ENCODE measurements around the gene CLMN.
"Not testable (repeated sequence)": the region's sequence is repeated elsewhere in the genome, so short reads cannot be mapped to it uniquely, and the experiment has no call there.

Gene CLMN

DNA sequence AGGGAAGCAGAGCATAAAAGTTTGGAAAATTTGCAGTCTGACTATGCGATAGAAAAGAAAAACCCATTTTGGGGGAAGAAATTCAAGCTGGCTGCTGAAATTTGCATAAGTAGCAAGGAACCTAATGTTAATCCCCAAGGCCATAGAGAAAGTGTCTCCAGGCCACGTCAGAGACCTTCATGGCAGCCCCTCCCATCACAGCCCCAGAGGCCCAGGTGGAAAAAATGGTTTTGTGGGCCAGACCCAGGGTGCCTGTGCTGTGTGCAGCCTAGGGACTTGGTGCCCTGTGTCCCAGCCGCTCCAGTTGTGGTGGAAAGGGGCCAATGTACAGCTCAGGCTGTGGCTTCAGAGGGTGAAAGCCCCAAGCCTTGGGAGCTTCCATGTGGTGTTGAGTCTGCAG, 35.9 kb downstream of the CLMN start:
- not testable (repeated sequence) for DNase-seq

DNA sequence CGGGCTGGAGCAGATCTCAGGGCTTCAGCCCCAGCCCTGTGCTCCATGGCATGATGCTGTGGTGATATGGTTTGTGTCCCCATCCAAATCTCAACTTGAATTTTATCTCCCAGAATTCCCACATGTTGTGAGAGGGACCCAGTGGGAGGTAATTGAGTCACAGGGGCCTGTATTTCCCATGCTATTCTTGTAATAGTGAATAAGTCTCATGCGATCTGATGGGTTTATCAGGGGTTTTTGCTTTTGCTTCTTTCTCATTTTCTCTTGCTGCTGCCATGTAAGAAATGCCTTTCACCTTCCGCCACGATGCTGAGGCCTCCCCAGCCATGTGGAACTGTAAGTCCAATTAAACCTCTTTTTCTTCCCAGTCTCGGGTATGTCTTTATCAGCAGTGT, 36.7 kb downstream of the CLMN start:
- not testable (repeated sequence) for DNase-seq

DNA sequence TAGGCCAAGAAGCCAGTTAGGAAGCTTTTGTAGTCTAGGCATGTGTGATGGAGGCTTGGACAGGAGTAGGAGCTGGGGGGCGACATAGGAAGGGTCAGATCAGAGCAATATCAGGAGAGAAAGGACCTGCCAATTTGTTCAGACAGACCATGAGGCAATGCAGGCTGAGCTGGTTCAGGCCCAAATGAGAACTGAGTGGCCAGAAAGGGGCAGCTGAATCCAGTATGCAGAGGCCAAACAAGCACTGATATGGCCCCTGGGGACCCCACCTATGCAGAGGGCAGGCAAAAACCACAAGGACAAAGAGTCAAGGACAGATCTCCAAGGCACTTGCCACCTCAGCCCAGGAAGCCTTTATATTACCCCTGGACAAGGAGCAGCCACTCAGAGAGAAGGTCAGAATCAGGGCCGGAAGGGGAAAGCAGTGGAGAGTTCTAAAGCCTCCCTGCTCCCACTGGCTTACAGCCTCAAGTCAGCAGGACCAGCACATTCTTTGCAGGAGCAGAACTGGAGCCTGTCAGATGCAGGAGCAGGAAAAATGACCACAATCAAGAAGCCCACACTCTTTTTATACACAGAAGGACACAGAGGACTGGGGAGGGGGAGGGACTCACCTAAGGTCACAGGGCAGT, 37.2 kb downstream of the CLMN start:
- no peak for DNase-seq

DNA sequence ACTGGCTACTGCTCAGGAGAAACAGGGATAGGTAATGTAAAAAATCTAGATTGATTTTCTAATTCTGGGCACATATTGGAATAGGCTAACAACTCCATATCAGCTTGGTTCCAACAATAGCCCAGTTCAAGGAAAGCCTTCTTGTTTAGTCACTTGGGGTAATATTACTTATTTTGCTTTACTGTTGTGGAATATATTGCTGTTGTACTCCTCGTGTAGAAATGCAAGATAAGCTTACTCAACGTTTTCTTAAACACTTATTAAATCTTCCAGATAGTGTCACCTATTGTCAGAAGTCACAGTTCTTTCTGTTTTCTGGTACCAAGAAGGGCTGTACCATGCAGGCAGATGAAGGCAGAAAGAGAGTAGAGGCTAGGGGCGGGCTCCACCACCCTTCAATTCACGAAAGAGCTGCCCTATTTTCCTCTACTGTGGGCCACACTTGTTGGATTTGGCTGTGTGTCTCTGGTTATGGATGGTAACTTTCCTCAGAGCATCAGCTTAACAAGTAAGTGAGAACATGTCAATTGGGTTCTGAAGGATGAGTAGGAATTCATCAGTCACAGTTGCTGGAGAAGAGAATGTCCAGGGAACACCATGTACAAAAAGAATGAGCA, 38.0 kb downstream of the CLMN start:
- no peak for DNase-seq

DNA sequence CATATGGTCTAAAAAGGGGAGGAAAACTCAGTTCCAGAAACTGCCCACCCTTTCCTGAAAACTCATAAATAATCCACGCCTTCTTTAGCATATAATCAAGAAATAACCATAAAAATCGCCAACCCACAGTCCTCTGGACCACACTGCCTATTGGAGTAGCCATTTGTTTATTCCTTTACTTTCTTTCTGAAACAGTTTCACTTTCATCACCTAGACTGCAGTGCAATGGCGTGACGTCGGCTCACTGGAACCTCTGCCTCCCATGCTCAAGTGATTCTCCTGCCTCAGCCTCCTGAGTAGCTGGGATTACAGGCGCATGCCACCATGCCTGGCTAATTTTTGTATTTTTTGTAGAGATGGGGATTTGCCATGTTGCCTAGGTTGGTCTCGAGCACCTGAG, 44.2 kb downstream of the CLMN start:
- DNase-seq = no peak

DNA sequence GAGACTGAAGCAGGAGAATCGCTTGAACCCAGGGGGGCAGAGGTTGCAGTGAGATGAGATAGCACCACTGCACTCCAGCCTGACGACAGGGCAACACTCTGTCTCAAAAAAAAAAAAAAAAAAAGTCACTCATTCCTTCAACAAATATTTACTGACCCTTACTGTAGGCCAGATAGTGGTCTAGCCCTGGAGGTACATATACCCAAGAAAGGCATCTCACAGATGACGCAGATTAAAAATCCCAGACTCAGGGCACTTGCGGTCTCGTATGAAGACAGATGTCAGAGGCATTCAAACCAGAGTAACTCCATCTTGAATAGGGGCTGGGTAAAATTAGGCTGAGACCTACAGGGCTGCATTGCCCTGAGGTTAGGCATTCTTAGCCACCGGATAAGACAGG, 44.8 kb downstream of the CLMN start:
- no peak for DNase-seq

DNA sequence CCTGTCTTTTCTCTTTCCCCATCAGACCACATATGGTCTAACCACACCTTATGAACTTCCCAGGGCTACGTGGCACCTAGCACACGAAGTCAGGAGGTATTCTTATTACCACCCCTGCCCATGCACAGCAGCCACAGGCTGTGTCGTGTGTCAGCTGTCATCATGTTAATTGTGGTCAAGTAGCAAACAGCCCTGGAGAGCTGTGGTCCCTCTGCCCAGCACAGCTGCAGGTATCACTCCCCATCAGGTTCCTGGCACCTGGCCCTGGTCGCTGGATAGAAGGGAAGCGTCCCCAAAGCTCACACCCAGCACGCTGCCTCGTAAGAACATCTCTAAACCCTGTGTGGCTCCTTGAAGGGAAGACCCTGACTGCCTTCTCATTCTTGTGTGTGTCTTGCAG, 45.4 kb downstream of the CLMN start:
- DNase-seq = no peak

DNA sequence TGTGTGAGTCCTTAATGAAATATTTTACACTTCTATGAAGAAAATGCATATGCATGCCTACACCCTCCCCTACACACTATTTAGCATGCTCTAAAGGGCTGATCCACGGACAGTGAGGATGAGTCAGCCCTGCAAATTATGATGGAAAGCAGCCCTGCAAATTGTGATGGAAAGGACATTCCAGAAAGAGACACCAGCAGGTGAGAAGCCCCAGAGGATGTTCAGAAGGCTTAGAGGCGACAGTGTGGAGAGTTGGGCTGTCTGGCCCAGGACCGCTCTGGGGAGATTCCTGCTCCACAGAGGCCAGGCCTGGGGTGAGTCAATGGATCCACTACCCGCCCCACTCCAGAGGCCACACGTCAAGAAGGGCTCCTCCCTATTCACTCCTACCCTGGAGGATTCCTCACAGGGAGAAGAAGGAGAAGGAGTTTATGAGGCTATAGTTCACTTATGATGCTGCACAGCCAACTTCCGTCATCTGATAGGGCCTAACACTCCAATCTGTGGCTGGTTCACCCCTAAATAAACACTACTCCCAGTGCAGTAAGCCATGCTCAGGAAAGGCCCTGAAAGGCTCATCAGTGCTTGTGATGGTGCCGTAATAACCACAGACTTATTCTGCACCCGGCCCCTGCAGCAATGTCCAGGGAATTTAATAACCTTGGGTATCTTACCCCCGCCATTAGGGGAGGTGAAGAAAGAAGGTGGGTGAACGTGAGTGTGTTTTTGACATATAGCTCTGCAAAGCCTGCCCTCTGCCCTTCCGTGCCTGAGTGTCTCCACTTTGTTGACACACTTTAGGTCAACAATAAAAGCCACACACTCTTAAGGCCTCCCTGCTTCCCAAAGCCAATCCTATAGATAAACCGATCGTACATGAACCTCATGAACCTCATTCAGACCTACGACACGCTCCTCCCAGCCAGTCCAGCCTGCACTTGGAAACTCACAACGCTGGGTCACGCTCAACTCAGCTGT, 46.4 kb downstream of the CLMN start:
- DNase-seq = no peak

DNA sequence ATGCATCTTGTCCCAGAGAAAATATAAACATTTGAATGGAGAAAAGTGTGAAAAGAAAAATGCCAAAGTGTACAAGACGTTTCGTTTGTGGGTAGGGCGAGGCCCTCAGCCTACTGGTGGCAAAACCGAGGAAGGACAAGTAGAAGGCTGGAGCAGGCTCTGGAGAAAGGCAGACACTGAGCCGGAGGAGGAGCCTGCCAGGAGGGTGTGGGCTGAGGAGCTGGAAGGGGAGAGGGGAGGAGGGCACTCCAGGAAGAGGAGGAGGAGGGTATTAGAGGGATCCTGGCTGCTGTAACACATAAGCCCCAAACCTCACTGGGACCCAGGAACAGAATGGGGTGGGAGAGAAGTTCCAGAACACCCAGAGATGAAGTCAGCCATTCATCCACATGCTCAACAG, 47.7 kb downstream of the CLMN start:
- DNase-seq = no peak

DNA sequence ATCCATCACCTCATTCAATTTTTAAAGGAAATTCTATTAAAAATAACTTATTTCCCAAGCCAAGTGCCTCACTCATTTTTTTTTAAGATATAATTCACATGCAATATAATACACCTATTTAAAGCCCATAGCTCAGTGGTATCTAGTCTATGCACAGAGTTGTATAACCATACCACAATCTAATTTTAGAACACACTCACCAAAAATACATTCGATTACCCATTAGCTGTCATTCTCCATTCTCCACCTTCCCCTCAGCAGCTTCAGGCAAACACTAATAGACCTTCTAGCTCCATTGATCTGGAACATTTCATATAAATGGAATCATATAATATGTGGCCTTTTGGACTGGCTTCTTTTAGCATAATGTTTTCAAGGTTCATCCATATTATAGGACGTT, 49.5 kb downstream of the CLMN start:
- DNase-seq = no peak

DNA sequence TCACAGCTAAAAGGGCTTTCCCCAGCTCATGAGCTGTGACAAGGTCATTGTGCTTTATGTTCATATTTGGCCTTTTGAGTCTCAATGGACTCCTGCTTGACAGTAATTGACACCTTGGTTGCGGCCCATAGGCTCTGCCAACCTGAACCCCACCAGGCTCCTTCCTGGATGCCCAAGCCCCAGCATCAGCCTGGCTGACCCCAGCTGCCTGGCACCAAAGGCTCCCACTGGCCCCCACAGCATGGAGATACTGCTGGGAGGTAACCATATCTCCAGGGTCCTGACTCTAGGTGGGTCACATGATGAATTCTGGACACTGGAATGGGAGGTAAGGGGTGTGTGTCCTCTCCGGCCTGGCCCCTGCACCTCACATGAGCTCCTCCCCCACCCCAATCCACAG, 50.2 kb downstream of the CLMN start:
- no peak for DNase-seq

DNA sequence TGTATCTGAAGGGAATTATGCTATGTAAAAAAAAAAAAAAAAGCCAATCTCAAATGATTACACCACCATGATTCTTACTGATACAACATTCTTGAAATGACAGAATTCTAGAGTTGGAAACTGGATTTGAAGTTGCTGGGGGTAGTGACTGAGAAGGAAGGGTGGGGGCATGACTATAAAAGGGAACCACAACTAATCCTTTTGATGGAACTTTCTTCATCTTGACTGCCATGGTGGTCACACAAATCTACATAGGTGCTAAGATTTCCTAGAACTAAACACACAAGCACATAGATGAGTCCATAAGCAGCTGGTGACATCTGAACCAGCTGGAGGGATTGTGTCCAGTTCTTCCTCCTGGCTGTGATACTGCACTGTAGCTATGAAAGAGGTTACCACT, 51.4 kb downstream of the CLMN start:
- DNase-seq = no peak

DNA sequence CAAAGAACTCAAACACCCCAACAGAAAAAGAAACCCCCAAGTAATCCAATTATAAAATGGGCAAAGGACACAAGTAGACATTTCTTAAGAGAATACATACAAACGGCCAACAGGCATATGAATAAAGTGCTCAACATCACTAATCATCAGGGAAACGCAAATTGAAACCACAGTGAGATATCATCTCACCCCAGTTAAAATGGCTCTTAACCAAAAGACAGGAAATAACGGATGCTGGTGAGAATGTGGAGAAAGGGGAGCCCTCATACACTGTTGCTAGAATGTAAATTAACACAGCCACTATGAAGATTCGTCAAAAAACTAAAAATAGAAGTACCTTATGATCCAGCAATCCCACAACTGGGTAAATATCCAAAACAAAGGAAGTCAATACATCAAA, 52.4 kb downstream of the CLMN start:
- no peak for DNase-seq

DNA sequence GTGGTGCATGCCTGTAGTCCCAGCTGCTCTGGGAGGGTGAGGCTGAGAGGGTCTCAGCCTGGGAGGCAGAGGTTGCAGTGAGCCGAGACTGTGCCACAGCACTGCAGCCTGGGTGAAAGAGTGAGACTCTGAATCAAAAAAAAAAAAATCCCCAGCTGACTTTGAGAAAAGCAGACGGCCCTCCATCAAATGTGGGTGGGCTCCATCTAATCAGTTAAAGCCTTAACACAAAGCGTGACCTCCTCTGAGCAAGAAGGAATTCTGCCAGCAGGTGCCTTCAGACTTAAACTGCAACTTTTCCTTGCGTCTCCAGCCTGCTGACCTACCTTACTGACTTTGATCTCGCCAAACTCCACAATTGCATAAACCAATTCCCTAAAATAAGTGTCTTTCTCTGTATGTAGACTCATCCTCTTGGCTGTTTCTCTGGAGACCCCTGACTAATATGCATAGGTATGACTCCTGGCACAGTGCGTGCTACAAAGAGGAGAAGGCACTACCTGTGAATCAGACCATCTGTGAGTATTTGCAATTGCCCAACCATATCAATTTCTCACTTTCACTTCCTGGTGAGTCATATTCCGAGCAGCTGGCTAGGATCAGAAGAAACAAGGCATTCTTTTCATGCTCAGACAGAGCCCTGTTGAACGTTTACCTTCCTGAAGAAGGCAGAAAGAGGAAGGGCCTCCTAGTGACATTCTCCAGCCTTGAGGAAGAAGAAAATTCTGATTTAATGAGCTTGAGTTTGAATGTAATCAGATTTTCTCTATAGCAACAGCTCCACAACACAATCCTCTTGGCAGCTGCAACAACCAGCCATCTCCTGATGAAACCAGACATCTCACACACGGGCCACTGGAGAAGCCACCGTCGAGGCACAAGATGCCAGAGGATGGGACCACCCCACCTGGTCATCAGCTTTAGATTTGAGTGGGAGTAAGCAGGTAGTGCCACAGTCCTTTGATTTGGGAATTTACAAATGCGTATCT, 54.3 kb downstream of the CLMN start:
- DNase-seq = peak; percentile 42 to 62

DNA sequence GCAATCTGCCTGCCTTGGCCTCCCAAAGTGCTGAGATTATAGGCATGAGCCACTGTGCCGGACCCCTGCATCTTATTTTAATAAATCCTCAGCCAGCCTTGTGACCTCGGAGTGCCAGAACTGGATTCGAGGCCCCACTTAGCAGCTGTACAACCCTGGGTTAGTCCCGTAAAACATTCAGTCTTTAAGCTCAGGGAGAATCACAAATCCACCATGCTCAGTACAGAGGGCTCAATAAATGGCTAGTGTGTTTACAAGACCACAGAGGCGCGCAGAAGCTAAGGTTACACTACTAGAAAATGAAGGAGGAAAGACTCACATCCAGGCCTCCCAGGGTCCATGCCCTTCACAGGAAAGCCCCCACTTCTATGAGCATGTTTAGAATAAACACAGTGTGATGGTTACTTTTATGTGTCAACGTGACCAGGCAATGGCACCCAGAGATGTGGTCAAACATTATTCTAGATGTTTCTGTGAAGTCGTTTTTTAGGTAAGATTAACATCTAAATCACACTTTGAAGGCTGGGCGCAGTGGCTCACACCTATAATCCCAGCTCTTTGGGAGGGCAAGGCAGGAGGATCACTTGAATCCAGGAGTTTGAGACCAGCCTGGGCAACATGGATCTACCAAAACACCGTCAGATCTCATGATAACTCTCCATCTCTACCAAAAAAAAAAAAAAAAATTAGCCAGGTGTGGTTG, 55.3 kb downstream of the CLMN start:
- DNase-seq = no peak

DNA sequence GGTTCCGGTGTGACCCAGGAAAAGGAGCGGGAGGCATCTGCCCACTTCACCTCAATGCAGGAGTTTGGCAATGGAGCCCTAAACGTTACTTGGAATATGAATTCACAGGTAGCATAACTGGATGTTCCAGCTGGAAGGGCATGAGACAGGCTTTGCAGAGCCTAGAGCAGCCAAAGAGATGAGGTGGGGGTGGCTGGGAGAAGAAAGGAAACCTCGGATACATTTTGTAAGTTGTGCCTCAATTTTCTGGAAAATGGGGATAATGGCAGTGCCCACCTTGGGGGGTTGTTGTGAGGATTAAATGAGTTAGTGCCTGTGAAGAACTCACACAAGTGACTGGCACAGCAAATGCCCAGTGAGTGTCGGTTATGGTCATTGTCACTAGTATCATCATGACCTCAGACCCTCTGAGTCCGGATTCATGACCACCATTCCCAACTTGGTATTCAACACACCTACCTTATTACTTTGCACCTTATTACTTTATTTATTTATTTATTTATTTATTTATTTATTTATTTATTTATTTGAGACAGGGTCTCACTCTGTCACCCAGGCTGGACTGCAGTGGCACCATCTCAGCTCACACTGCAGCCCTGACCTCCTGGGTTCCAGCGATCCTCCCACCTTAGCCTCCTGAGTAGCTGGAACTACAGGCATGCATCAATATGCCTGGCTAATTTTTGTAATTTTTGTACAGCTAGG, 56.0 kb downstream of the CLMN start:
- no peak for DNase-seq

DNA sequence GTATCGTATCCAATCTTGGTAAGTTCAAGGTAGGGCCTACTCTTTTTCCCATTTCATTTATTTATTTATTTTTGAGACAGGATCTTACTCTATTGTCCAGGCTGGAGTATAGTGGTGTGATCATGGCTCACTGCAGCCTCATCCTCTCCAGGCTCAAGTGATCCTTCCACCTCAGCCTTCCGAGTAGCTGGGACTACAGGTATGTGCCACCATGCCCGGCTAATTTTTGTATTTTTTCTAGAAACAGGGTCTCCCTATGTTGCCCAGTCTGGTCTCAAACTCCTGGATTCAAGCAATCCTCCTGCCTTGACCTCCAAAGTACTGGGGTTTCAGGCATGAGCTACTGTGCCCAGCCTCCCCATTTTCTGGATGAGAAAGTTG, 57.2 kb downstream of the CLMN start:
- no peak for DNase-seq

DNA sequence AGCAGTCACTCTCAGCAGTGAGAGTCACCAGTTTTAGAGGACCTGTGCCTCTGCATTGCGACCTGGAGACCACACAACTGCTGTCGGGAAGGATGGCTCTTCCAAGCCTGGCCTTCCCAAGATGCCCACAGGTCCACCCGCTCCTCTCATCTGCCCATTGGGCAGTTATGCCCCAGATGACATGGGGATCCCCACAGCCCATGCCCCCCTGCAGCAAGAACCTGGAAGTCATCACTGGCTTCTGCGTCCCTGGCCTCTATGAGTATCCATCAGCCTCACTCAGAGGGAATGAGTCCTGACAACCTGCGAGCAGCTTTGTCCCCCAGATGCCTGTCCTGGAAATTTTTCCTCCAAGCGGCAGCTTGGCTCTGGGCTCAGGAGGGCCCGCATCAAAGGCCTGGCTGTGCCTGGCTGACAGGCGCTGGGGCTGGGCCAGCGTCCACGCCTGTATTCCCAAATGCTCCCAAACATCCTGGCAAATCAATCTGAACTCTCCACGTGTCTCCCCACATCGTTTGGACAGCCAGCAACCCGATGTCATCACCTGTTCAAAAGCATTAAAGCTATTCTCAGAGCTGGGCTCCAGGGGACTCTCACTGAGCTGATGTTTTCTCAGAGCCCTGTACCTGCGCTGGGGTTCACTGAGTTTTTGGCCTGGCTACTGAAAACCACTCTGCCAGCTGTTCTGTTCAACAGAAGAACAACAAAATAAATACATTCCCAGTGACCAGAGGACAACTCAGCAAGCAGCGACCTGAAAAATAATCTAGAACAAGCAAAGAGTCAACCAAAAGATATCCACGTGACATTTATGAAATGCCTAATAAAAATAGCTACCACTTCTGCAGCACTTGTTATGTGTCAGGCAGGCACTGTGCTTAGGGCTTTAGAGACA, 57.8 kb downstream of the CLMN start:
- DNase-seq = no peak

DNA sequence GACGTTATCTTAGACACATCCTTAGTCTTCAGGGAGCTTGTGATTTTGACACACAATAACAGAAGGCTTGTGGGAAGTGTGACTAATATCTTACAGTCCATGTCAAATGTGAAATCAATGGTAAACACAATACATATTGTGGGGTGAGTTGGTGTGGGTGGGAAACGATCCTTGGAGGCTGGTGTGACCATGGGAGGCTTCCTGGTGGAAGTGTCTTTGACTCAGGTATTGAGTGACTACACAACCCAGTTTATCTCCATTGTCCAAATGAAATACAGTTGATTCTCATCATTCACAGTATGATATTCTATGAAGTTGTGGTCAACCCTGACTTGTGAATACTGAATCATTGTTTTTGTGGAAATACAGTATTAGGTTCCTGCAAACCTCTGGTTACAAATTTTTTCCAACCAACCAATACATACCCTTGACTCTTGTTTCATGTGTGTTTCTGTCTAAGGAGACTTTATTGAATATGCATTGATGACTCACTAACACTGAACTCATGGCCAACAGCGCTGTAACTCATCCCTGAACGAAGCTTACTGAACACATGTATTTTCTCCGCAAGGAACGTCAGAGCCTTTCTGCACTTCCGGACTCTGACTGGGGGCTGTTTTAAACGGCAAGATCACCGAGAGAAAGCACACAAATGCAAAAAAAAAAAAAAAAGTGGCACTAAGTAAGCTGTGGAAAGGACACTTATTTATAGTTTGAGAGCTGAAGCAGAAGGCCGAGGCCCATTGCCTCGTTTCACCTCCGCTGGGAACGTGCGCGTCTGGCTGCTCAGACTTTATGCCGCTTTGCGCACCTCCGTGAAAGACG, 59.0 kb downstream of the CLMN start:
- no peak for DNase-seq

Measured in SHP77 (cell line).